ENCODE data around the gene KIAA1671.

DNA sequence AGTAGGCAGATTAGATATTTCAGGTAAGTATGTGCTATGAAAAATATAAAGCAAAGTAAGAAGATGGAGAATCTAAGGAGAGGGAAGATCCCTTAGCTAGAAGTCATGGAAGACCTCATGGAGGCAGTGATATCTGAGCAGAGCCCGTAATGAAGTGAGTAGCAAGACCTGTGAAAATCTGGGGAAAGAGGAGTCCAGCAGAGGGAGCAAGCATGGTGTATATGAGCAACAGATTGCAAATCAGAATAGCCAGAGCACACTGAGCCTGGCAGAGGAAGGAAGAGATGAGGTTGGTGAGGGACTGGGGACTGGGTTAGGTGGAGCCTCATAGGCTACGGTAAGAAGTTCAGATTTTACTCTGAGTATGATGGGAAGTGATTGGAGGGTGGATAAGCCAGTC lies 15.4 kb upstream of the KIAA1671 start:
- no peak for TF ChIP-seq POLR2A (IDR thresholded peaks at IDR 0.05)
- TF ChIP-seq, protein P1, sequence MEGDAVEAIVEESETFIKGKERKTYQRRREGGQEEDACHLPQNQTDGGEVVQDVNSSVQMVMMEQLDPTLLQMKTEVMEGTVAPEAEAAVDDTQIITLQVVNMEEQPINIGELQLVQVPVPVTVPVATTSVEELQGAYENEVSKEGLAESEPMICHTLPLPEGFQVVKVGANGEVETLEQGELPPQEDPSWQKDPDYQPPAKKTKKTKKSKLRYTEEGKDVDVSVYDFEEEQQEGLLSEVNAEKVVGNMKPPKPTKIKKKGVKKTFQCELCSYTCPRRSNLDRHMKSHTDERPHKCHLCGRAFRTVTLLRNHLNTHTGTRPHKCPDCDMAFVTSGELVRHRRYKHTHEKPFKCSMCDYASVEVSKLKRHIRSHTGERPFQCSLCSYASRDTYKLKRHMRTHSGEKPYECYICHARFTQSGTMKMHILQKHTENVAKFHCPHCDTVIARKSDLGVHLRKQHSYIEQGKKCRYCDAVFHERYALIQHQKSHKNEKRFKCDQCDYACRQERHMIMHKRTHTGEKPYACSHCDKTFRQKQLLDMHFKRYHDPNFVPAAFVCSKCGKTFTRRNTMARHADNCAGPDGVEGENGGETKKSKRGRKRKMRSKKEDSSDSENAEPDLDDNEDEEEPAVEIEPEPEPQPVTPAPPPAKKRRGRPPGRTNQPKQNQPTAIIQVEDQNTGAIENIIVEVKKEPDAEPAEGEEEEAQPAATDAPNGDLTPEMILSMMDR (IDR thresholded peaks at IDR 0.05), result no peak
